Mononuclear cell (primary cell): ENCODE results near the gene WDR33. TPM values are rescaled to one million over a fixed set of nuclear protein-coding genes. Genes with fewer than 3 reads are reported as not detected.
"Not testable (repeated sequence)": the region's sequence is repeated elsewhere in the genome, so short reads cannot be mapped to it uniquely, and the experiment has no call there.

ENCODE experiments used
- H3K27me3 ChIP-seq: 2 replicates; pipeline ENCODE4 v1.6.0; 2011; ENCODE audit warnings: low read length, control low read depth; ENCODE audit not compliant: insufficient read depth
- H3K4me1 ChIP-seq: 2 replicates; pipeline ENCODE4 v1.5.1; 2011; ENCODE audit warnings: mild to moderate bottlenecking, low read length, control low read depth; ENCODE audit not compliant: insufficient read depth
- H3K4me3 ChIP-seq: 2 replicates; pipeline ENCODE4 v1.5.1; 2011; ENCODE audit warnings: mild to moderate bottlenecking, low read length, moderate library complexity
- H3K9me3 ChIP-seq: 2 replicates; pipeline ENCODE4 v1.5.1; 2011; ENCODE audit warnings: low read depth, mild to moderate bottlenecking, control low read depth, low read length
- total RNA-seq: library from RNA; depleted of rRNA; stranded (reverse); fragments of >200 nt; gene quantifications from one replicate; pipeline ENCODE4 v1.2.3, GENCODE V29; 2012

The WDR33 gene
- total RNA-seq, 1 donor: 68.0 TPM

DNA sequence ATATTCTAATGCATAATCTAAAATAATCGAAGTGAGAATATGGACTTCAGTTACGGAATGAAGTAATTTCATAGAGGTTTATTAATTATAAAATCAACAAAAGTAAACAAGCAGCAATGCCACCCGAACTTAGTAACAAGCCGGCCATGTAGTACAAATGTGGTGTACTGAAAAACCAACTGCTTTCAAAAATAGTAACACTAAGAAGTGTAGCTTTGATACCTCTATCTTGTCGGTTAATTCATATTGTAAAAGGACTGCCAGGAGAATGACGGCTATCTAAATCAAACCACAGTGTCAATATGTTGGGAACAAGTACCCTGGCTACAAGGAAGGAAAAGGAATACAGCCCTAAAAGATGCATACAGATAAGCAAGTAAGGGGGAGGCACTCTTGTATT, 48.5 kb downstream of the WDR33 start:
- H3K9me3 ChIP-seq: no peaks in the 10 kb centered on the region
- no peaks in the 10 kb centered on the region for H3K4me1 ChIP-seq
- H3K4me3 ChIP-seq: no peak overlapping the region
- H3K27me3 ChIP-seq: no peaks in the 10 kb centered on the region

DNA sequence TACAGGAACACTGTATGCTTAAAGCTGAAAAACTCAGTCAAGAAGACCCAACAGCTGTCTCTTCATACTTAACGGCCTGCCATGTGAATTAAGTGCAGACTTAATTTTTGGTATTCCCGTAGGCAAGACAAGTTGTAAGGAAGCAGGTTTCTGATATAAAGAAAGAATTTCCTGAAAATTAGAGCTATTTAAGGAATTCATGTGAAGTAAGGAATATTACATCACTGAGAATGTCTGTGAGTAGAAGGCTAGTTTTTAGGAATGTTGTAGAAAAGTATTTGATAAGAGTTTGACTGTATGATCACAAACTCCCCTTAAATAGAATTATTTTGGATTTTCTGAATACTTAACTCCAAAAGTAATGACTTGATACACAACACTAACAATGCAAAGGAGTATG, 51.0 kb downstream of the WDR33 start:
- Histone ChIP-seq H3K4me1 (no peaks in the 10 kb centered on the region), H3K9me3 (no peaks in the 10 kb centered on the region), H3K4me3 (no peak overlapping the region), H3K27me3 (no peaks in the 10 kb centered on the region)

- Histone ChIP-seq H3K4me3 (no peak overlapping the region), H3K27me3 (no peaks in the 10 kb centered on the region), H3K4me1 (peaks cover 8% of the 10 kb centered on the region), H3K9me3 (no peaks in the 10 kb centered on the region)
Observed at GRCh38 chr2:127754186-127754585, 56.8 kb downstream of the WDR33 start.

DNA sequence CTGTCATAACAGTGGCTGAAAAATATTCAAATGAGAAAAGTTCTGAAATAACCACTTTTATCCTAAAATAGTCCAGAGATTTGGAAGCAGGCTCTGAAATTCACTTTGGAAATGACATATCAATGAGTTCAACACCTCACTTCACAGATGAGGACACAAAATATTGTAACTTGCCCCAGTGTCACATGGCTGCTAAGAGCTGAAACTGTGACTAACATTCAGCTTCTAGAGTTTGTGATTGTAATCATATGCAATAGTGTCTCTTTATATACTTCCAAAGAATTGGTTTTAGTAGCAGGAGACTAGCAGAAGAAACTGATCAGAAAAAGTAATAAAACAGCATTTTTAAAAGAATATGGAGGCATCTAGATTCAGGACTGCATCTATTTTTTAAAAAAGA, 57.6 kb downstream of the WDR33 start:
- H3K9me3 ChIP-seq: no peaks in the 10 kb centered on the region
- no peak overlapping the region for H3K4me3 ChIP-seq
- H3K27me3 ChIP-seq: no peaks in the 10 kb centered on the region
- H3K4me1 ChIP-seq: peaks cover 8% of the 10 kb centered on the region

- H3K27me3 ChIP-seq, H3K9me3 ChIP-seq, H3K4me3 ChIP-seq, H3K4me1 ChIP-seq: not testable (repeated sequence)
Observed at GRCh38 chr2:127749537-127749936, 61.4 kb downstream of the WDR33 start.

DNA sequence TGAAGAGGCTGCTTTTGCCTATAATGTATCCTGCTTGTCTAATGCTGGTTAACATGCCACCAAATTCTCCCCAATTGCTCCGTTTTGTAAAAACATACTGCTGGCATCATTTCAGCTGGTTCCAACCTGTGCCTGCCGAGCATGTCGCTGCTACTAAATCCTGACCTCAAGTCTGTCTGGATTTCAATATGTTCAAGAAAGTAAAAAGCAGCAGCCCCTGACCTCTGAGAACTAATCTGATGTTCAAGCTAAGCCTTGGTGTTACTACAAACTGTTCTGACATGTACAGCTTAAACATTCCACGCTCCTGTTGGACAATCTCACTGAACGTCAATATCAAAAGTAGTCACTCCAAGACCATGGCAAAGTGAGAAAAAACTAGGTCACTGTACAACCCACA, 63.4 kb downstream of the WDR33 start:
- no peak overlapping the region for H3K4me3 ChIP-seq
- H3K4me1 ChIP-seq: peaks cover 8% of the 10 kb centered on the region
- H3K27me3 ChIP-seq: no peaks in the 10 kb centered on the region
- no peaks in the 10 kb centered on the region for H3K9me3 ChIP-seq

- Histone ChIP-seq H3K27me3 (no peaks in the 10 kb centered on the region), H3K4me1 (no peaks in the 10 kb centered on the region), H3K9me3 (no peaks in the 10 kb centered on the region), H3K4me3 (no peak overlapping the region)
Observed at GRCh38 chr2:127743477-127744026, 67.4 kb downstream of the WDR33 start.

GRCh38 chr2:127740665-127741288, 70.2 kb downstream of the WDR33 start:
- no peak overlapping the region for H3K4me3 ChIP-seq
- no peaks in the 10 kb centered on the region for H3K27me3 ChIP-seq
- H3K4me1 ChIP-seq: no peaks in the 10 kb centered on the region
- H3K9me3 ChIP-seq: no peaks in the 10 kb centered on the region

- Histone ChIP-seq H3K27me3 (no peaks in the 10 kb centered on the region), H3K4me3 (no peak overlapping the region), H3K9me3 (no peaks in the 10 kb centered on the region), H3K4me1 (no peaks in the 10 kb centered on the region)
Observed at GRCh38 chr2:127739800-127740199, 71.2 kb downstream of the WDR33 start.

GRCh38 chr2:127737892-127738291, 73.1 kb downstream of the WDR33 start:
- Histone ChIP-seq H3K4me1 (no peaks in the 10 kb centered on the region), H3K27me3 (no peaks in the 10 kb centered on the region), H3K4me3 (no peak overlapping the region), H3K9me3 (no peaks in the 10 kb centered on the region)

DNA sequence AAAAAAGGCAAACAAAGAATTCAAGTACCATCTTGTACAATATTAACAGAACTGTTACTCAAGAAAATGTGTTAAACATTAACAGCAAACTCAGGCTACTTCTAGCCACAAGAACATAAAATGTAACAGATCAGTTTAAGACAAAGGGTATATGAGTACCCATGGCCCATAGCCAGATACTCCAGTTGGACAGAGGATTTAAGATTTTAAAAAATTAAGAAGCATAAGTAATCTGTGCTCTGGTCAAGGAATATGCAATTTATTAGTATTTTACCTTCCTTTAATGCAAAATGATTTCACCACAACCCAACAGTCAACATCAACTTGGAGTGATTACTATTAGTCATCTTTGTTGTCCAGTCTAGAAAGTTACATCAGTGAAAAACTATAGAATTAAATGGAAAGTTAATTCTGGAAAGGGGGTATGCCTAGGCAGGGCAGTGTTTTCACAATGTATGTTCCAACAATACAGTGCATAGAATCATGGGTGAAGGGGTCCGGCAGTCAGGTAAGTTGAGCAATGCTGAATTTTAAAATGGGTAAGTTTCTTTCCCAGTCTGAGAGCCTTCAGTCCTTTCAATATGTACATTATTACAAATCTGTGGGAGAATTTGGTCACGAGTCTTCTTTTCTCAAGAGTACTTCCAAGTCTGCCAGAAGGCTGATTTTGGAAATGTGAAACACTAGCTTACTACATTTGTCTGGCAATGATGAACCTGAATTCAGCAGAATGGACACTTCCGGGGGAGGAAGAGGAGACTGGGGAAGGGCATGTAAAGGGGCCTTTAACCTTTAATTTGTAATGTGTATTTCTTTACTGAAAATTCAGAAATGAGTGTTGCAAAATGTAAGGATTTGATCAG, 75.2 kb downstream of the WDR33 start:
- H3K4me1 ChIP-seq: no peaks in the 10 kb centered on the region
- no peak overlapping the region for H3K4me3 ChIP-seq
- no peaks in the 10 kb centered on the region for H3K9me3 ChIP-seq
- H3K27me3 ChIP-seq: no peaks in the 10 kb centered on the region

DNA sequence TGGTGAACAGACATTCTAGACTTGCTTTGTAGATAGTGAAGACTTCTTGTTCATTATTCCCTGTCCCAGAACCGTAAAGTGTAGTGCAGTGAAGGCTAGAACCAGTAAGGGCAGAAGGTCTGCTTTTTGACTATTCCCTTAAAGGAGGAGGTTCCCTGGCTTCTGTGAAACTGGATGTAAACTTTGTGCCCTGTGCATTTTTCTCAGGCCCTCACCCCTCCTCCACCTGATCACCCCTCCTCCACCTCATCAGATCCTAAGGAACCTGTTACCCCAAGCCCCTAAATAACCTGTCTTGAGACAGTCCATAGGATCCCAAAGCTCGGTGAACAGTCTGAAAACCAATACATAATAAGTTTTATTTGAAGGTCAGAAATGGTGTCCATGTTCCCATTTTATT, 75.9 kb downstream of the WDR33 start:
- no peak overlapping the region for H3K4me3 ChIP-seq
- H3K9me3 ChIP-seq: no peaks in the 10 kb centered on the region
- H3K27me3 ChIP-seq: no peaks in the 10 kb centered on the region
- H3K4me1 ChIP-seq: no peaks in the 10 kb centered on the region

- Histone ChIP-seq H3K9me3 (no peaks in the 10 kb centered on the region), H3K4me3 (no peak overlapping the region), H3K4me1 (no peaks in the 10 kb centered on the region), H3K27me3 (no peaks in the 10 kb centered on the region)
Observed at GRCh38 chr2:127733816-127734537, 77.0 kb downstream of the WDR33 start.

- Histone ChIP-seq H3K27me3 (no peaks in the 10 kb centered on the region), H3K4me1 (no peaks in the 10 kb centered on the region), H3K4me3 (no peak overlapping the region), H3K9me3 (no peaks in the 10 kb centered on the region)
Observed at GRCh38 chr2:127733113-127733815, 77.7 kb downstream of the WDR33 start.
